GM18508 (cell line): ENCODE results near the gene SLC25A24.
"Not testable (repeated sequence)": the region's sequence is repeated elsewhere in the genome, so short reads cannot be mapped to it uniquely, and the experiment has no call there.

Experiments
- ATAC-seq: cut with Tn5 transposase; IDR thresholded peaks from one replicate; pipeline ENCODE4 v1.9.1; 2021; ENCODE audit warnings: moderate number of reproducible peaks; ENCODE audit not compliant: insufficient read depth, unreplicated experiment

Gene SLC25A24

DNA sequence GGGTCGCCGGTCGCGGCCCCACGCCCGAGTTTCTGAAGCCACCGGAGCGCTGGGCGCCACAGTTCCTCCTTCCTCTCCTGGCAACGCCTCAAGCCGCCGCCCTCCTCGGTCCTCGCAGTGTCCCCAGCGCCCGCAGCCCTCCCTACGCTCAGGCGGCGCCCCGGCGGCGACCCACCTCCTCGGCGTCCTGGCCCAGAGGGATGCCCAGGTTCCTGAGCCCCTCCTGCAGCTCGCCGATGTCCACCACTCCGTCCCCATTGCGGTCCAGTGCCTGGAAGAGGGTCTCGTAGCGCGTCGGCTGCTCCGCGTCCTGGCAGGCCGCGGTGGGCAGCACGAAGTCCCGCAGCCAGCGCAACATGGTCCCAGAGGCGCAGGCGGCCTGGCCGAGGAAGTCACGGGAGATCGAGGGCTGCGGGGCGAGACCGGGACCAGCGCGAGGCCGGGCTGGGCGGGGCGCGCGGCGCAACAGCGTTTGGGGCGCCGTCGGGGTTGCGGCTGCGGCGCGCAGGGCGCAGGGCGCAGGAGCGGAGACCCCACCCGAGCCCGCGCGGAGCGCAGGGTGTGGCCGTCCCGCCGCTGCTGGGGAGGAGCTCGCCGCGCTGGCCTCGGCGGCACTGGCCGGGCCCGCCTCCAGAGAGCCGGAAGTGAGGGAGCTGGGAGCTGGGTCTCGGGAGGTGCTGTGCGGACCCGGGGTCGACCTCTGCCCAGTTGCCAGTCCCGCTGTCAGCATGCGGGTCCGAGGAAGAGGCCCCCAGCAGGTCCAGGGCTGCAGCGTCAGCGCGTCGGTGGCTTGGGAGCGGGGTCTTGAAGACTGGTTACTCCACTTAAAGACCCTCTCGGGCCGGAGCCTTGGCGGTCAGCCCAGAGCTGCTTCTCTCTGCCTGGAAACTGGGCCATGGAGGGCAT lies at the start of gene SLC25A24:
TSS of gene SLC25A24 (minus strand) at position 563 of the 906 bp plus-strand sequence. CDS start at position 358, 205 bp downstream.
- ATAC-seq, result no peak

GRCh38 chr1:108243976-108244375 lies 43.8 kb upstream of the SLC25A24 start, which contains the start of gene NBPF4:
Gene NBPF4, minus strand, starts transcription at chr1:108244076. Its CDS starts 315 bp downstream, at chr1:108243761.
- ATAC-seq, result not testable (repeated sequence)

- ATAC-seq, result not testable (repeated sequence)
Observed at GRCh38 chr1:108239426-108239825, 39.3 kb upstream of the SLC25A24 start.

GRCh38 chr1:108235308-108235707 lies 35.2 kb upstream of the SLC25A24 start:
- not testable (repeated sequence) for ATAC-seq

GRCh38 chr1:108232183-108232582 lies 32.0 kb upstream of the SLC25A24 start:
- ATAC-seq, result not testable (repeated sequence)

DNA sequence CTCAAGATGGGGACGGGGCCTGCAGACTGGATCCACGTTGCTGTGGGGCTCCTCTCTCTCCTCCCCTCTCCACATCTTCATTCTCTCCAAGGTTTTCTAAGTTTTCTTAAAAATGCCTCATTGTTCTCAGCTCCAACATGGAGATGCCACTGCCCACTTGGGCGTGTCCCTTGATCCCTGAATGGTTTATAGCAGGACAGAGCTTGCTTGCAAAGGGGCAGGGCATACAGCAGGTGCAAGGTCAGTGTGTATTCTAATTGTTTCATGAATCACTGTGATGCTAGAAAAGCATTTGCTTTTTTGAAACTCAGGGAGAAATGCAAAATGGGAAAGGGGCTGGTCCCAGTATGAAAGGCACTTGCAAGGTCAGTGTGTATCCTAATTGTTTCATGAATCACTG lies 29.8 kb upstream of the SLC25A24 start:
- not testable (repeated sequence) for ATAC-seq

DNA sequence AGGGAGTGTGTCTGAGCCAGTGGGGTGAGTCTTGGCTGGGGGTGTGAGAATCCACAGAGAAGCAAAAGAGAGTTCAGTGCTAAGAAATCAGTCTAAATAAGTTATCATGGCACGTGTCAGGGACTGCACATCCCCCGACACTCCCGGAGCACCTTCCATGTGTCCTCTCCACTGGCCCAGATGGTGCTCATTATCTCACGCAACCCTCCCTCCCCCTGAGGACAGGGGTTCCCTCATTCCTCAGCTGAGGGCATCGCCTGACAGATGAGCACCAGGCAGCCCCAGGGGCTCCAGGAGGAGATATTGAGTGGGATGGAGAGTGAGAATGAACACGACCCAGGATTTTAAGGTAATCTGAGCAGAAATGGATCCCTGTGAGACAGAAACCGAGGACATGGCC lies 27.6 kb upstream of the SLC25A24 start:
- ATAC-seq, result not testable (repeated sequence)

DNA sequence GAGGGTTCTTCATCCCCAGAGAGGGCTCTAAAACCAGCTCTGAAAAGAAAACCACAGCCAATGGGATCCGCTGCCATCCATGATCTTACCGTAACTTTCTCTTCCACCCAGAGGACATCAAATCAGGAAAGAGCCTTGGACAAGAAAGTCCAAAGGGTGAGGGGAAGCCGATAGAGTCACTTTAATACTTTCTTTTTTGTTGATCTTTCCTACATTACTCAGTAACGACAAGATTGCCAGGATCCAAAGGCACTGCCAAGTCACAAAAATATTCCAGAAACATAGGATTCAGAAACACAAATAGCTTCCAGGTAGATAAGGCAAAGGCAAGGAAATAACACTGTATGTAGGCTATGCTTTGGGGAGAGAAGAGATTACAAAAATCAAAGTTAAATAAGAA lies 26.7 kb upstream of the SLC25A24 start:
- ATAC-seq, result not testable (repeated sequence)

DNA sequence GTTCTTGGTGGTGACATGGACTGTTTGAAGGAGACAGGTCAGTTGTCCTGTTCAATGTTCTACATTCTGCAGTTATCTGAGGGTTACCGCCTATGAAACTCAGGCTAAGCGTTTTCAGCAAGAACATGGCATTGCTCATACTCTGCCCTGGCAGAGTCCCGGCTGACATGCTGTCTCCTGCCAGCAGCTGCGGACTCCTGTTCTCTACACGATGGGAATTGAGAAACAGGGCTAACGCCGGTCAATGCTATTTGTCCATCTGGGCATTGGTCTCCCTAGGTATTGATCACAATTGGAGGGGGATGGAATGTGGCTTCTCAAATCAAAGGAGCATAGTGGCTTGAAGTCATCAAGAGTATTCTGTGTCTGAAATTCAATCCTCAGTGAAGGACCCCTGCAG lies 23.1 kb upstream of the SLC25A24 start:
- ATAC-seq, result not testable (repeated sequence)

DNA sequence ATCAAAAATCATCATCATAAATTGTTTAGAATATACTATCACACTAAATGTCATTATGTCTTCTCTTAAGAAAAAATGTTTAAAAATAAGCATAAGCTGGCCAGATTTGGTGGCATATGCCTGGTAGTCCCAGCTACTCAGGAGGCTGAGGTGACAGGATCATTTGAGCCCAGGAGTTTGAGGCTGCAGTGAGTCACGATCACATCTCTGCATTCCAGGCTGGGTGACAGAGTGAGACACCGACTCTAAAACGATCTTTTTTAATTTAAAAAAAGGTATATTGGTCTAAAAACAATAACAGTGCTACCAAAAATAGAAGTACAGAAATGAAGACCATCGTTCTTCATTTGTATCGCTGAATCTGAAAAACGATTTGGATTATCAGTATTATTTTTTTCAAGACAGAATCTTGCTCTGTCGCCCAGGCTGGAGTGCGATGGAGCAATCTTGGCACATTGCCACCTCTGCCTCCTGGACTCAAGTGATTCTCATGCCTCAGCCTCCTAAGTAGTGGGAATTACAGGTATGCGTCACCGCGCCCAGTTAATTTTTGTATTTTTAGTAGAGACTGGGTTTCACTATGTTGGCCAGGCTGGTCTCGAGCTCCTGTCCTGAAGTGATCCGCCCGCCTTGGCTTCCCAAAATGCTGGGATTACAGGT lies 17.5 kb upstream of the SLC25A24 start:
- not testable (repeated sequence) for ATAC-seq

DNA sequence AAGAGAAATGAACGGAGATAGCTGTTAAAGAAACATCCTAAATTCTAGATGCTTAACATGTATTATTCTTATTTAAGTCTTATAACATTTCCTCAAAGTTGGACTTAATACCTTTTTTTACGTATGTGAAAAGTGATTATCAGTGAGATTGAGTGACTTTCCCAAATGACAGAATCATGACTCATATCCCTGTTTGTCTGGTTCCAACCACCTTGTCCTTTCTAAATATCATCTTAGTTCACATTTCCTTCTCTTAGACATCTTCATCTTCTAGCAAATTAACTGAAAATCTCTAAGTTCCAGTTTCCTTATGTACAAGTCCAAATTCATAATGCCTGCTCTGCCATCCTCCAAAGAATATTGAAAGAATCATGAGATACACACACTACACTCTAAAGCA lies 16.9 kb upstream of the SLC25A24 start:
- ATAC-seq, result not testable (repeated sequence)

DNA sequence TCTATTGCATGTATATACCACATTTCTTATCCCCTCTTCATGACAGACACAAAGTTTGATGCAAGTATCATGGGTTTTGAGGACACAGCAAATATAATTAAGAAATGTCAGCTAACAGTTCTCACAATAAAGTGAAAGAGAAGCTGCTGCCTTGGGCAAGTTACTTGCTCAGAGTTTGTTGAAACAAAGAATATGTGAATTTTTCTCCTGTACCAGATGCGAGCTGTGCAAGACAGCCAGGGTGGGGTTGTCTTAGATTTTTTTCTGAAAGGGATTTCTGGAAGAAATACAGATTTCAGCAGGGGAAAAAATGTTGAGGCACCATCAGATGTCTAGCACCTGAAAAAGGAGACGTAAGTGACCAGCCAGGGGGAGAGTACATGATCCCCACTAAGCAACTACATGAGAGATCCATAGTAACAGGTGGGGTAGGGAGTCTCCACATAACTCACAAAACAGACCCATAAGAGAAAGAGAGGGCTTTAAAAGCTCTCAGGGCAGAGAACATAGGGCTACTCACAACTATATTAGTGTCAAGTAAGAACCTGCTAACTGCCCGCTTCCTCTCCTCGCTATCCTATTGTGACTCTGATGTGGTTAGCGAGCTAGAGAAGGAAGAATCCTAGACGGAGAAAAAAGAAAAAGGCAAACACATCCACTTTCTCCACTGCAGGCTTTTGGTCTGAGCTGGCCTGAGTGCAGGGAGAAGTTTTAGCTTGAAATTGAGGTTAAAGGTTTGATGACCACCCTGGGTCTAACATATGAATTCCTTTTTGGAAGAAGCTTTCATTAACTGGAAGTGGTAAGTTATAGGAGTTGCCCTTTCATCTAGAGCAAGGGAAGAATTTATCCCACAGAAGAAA lies 16.1 kb upstream of the SLC25A24 start:
- not testable (repeated sequence) for ATAC-seq

DNA sequence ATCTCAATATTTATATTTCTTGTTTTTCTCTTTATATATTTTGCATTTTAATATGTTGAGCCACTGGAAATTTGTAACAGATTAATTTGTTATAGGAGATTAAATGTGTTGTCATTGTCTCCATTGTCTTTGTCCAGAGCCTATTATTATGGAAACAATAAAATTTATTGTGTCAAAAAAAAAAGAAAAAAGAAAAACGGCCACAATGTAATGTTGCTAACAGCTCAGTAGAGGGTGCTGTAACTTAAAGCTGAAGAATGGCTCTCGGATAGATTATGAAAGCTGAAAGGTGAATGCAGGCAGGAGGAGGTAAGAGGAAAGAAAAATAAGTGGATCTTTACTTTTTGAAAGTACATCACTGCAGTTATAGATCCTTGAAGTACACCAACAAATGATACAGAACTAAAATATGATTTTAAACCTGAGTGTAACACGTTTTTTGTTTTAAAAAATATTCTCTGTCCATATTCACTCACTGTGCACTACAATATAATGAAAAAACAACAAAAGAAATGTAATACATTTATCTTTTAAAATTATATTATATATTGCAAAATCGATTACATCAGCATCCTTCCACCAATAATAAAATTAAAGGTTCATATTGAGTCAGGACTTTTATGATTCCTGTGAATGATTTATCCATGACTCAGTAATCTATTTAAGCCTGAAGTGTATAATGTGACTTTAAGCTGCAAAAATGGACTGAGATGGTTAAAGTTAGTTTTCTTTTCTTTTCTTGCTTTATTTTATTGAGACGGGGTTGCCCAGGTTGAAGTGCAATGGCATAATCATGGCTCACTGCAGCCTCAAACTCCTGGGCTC lies 14.7 kb upstream of the SLC25A24 start:
- ATAC-seq, result peak; percentile 77

GRCh38 chr1:108211014-108211413 lies 10.9 kb upstream of the SLC25A24 start:
- no peak for ATAC-seq

DNA sequence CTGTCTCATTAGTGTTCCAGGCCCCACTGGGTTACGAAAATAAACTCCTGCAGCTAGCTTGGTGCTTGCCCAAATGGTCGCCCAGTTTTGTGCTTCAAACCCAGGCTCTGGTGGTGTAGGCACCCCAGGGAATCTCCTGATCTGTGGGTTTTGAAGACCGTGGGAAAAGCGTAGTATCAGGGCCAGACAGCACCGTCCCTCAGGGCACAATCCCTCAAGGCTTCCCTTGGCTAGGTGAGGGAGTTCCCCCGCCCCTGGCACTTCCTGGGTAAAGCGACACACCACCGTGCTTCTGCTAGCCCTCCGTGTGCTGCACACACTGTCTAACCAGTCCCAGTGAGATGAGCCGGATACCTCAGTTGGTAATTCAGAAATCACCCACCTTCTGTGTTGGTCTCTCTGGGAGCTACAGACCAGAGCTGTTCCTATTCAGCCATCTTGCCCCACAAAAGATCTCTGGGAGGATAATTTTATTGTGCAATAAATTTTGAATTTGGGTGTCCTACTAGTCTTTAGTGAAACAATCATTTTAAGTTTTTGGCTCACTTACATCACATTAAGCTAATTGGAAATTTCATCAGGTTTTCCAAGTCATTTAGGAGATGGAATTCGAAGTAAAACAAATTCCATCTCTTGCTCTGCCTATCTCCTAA lies 9.4 kb upstream of the SLC25A24 start:
- no peak for ATAC-seq

DNA sequence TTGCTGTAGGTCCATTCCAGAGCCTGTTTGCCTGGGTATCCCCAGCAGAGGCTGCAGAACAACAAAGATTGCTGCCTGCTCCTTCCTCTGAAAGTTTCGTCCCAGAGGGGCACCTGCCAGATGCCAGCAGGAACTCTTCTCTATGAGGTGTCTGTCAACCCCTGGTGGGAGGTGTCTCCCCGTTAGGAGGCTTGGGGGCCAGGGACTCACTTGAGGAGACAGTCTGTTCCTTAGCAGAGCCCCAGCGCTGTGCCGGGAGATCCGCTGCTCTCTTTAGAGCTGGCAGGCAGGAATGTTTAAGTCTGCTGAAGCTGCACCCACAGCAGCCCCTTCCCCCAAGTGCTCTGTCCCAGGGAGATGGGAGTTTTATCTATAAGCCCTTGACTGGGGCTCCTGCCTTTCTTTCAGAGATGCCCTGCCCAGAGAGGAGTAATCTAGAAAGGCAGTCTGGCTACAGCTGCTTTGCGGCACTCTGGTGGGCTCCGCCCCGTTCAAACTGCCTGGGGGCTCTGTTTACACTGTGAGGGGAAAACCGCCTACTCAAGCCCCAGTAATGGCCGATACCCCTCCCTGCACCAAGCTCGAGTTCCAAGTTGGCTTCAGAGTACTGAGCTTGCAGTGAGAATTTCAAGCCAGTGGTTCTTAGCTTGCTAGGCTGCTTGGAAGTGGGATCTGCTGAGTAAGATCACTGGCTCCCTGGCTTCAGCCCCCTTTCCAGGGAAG lies 8.7 kb upstream of the SLC25A24 start:
- no peak for ATAC-seq

DNA sequence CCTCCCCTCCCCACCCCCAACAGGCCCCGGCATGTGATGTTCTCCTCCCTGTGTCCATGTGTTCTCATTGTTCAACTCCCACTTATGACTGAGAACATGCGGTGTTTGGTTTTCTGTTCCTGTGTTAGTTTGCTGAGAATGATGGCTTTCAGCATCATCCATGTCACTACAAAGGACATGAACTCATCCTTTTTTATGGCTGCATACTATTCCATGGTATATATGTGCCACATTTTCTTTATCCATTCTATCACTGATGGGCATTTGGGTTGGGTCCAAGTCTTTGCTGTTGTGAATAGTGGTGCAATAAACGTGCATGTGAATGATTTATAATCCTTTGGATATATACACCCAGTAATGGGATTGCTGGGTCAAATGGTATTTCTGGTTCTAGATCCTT lies 3.4 kb upstream of the SLC25A24 start:
- ATAC-seq, result not testable (repeated sequence)

DNA sequence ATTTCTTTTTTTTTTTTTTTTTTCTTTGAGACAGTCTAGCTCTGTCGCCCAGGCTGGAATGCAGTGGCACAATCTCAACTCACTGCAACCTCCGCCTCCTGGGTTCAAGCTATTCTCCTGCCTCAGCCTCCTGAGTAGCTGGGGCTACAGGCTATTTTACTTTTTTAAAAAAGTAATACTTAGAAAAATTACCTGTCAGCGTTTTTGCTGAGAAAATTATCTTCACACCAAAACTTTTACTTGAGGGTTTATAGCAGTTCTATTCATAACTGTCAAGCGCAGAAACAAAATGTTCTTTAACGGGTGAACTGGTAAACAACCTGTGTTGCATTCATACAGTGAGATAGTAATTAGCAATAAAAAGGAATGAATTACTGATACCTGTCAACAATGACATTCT lies 1.5 kb upstream of the SLC25A24 start:
- ATAC-seq, result no peak
